COLO668 (cell line): Measurements from ENCODE around the gene TEF.
A peak's percentile ranks its signal among the peaks of the same experiment; 100 is the strongest.
"Not testable (repeated sequence)": the region's sequence is repeated elsewhere in the genome, so short reads cannot be mapped to it uniquely, and the experiment has no call there.

Source experiments
- DNase-seq: peaks from one replicate; lab custom pipeline; 2025; ENCODE audit not compliant: unreplicated experiment; lab: John Stamatoyannopoulos, UW

TEF gene

DNA sequence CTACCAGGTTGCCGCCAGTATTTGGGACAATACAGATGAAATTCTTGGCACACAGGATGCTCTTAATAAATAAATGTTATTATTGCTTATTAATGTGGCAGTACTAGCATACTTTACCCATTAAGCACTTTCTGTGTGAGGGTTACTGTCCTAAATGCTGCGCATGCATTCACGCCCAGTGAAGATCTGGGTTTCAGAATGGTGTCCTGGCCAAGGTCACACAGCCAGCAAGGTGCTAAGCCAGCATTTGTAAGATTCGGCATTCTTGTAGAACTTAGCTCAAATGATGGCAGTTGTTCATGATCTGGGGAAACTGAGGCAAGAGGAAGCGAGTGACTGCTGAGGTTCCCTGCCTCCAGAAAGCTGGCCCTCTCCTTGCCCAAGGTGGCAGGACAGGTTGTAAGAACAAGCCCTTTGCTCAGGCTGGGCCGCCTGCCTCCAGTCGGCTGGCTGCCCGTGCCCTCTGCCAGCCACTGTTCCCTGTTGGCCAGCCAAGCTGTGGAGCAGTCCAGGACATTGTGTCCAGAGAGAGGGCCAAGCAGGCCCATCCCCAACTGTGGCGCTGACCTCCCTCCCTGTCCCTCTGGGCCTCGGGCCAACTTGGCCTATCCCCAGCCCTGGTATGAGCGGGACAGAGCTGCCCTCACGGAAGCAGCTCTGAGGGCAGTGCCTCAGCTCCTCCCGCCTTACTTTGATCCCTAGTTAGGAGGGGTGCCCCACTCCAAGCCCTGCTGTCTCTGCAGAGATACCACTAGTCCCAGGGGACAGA lies 36.1 kb downstream of the TEF start:
- no peak for DNase-seq

DNA sequence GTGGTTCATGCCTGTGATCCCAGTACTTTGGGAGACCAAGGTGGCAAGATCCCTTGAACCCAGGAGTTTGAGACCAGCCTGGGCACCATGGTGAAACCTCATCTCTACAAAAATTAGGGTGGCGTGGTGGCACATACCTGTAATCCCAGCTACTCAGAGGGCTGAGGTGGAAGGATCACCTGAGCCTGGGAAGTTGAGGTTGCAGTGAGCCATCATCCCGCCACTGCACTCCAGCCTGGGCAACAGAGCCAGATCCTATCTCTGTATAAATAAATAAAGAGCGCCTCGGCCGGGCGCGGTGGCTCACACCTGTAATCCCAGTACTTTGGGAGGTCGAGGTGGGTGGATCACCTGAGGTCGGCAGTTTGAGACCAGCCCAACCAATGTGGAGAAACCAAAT lies 37.0 kb downstream of the TEF start:
- DNase-seq = no peak

GRCh38 chr22:41425660-41426365 lies 44.1 kb downstream of the TEF start:
- no peak for DNase-seq

- no peak for DNase-seq
These were observed 47.6 kb downstream of the TEF start for GRCh38 chr22:41429232-41429950.

DNA sequence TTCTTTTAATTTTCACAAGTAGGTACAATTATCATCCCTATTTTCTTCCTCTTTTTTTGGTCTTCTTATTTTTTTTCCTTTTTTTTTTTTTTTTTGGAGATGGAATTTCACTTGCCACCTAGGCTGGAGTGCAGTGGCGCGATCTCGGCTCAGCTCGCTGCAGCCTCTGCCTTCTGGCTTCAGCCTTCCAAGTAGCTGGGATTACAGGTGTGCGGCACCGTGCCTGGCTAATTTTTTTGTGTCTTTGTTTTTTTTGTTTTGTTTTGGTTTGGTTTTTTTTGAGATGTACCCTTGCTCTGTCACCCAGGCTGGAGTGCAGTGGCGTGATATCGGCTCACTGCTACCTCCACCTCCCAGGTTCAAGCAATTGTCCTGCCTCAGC lies 48.2 kb downstream of the TEF start:
- DNase-seq = no peak

- no peak for DNase-seq
These were observed 49.9 kb downstream of the TEF start for GRCh38 chr22:41431656-41432055.

DNA sequence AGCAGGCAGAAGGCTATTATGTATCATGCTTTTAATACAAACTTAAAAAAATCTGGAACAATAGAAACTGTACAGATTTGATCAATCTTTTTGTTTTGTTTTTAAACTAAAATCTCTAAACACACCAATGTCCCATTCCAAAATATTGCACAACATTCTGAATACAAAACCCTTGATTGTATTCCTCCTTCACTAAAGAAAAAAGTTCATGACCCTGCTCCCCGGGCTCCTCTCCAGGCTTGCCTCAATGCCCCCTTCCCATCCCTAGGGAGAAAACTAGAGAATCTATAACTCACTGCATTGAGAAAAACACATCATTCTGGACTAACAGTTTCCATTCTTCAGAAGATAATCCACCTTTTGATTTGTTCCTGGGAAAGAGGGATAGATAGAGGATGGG lies 51.7 kb downstream of the TEF start:
- not testable (repeated sequence) for DNase-seq

GRCh38 chr22:41434361-41435003 lies 52.7 kb downstream of the TEF start:
- not testable (repeated sequence) for DNase-seq

DNA sequence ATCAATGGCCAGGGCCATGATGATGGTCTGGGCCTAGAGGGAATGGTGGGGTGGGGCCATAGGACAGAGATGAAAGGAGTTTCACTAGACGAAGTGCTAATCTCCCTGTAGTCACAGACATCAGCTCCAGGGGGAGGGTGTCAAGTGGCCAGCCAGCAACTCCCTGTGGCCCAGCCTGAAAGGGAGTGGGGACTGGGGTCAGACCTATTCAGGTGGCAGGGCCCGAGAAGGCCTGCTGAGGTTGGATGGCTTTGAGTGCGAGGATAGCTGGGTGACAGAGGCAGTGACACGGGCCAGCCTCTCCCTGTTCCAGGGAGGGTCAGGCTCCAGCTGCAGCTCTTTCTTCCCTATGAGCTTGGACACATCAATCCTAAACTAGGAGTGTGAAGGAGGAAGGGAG lies 53.8 kb downstream of the TEF start:
- DNase-seq = no peak

DNA sequence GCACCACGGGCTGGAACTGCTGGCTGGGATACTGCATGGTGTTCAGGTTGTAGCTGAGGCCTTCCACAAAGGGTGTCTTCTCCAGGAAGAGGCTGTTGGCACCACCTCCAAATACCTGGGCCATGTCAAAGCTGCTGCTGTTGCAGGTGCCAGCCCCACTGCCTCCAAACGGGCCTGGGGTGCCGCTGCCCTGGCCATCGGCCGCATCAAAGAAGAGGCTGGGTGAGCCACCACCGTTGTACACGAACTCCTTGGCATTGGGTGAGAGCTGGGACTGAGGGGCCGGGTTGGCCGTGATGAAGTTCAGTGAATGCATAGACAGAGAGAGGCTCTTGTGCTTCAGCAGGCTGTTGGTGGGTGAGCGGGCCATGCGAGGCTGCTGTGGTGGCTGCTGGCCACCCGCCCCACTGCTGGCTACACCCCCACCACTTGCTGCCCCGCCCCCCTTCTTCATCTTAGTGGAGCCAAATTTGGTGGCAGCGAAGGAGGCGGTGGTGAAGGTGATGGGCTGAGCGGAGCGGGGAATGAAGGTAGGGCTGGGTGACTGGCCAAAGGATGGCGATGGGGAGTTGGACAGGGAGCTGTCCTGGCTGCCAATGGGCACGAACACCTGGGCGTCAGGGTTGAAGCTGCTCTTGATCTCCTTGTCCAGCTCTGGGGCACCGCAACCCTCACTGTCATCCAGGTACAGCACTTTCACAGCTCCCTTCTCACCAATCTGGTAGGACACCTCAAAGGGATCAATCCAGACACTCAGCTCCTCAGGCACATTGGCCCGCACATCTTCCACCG lies 54.8 kb downstream of the TEF start:
- DNase-seq = no peak

GRCh38 chr22:41437198-41437597 lies 55.5 kb downstream of the TEF start:
- no peak for DNase-seq

GRCh38 chr22:41440511-41440910 lies 58.8 kb downstream of the TEF start:
- DNase-seq = not testable (repeated sequence)

- DNase-seq = no peak
These were observed 60.6 kb downstream of the TEF start for GRCh38 chr22:41442240-41442792.

DNA sequence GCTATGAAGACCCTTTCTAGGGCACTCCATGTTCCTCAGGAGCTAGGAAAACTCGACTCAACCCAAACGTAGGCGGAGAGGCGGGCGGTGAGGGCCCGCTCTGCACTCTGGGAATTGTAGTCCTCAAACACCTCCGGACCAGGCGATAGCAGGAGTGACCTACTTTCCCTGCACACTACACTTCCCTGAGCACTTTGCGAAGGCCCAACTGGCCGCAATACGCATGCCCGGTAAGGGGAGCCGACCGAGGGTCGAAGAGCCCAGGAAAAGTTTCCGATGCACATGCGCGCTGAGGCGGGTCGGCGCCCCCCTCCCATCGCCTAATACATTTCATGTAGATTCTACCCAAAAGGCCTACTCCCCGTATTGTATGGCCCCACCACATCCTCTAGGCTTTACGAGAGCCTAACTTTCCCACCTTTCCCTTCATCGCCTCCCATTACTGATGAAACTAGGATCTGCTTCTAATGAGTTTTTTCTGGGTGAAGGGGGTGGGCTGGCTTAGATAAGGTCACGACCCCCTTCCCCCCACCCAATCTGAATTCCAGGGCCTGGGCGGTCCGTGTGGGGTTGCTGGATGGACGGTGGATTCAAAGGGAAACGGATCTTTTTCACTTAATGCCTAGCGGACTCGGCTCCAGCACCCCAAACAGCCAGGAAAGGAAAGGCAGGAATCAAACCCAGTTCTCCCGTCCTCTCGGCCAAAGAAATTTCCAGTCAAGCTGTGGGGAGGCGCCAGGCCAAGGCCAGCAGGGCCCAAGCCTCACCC lies 62.8 kb downstream of the TEF start:
- DNase-seq = peak; percentile 92

DNA sequence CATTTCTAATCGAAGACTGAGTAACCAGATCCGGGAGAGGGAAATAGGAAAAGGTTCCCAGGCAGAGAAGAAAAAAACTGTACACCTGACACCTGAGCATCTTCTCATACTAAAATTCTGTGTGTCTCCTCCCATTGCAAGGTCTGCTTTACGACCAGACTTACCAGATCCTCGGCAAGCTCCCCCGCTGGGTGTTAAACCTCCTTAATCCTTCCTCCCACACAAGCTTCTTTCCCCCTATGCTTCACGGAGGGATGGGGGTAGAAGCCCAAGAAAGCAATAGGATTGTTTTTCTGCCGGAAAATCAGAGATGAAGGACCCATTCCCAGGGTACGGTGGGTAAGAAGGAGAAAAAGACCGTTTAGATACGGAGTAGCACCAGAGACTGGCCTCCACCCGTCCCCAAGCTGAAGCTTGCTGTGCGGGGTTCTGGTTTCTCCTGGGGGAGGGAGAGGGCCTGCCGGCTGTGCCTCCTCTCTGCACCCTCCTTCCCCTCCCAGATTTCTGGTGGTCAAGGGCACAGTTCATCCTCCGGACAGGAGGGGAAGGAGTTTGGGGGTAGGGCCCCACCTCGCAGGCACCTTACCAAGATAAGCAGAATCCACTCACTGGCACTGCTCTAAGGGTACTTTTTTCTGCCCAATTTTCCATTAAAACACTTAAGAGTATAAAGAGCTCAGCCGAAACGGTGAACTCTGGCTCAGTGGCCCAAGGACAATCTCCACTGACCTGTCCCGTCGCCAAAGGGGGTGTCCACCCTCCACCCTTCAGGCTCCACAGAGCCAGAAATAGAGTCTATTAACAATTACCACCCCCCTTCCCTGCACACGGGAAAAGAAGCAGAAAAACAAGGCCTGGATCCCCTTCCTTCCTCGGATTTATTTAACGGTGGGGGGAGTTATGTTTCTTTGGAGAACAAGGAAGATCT lies 63.7 kb downstream of the TEF start:
- peak; percentile 27 for DNase-seq

- peak; percentile 52 for DNase-seq
These were observed 64.3 kb downstream of the TEF start for GRCh38 chr22:41446057-41446501.

- peak; percentile 96 for DNase-seq
These were observed 65.1 kb downstream of the TEF start, which contains the start of gene TOB2 for GRCh38 chr22:41446639-41447434. TOB2 (minus strand) TSS chr22:41446801; CDS start chr22:41437345, 9,456 bp downstream.
